ENCODE data around the gene KLHL8.
"Not testable (repeated sequence)": the region's sequence is repeated elsewhere in the genome, so short reads cannot be mapped to it uniquely, and the experiment has no call there.

The KLHL8 gene

GRCh38 chr4:87171944-87172343, 48.5 kb downstream of the KLHL8 start:
- DNase-seq, result no peak

GRCh38 chr4:87166296-87166854, 54.0 kb downstream of the KLHL8 start:
- DNase-seq, result no peak

- no peak for DNase-seq
Observed at GRCh38 chr4:87165892-87166291, 54.5 kb downstream of the KLHL8 start.

- no peak for DNase-seq
Observed at GRCh38 chr4:87153078-87153870, 67.1 kb downstream of the KLHL8 start.

GRCh38 chr4:87152310-87153041, 67.9 kb downstream of the KLHL8 start:
- no peak for DNase-seq

DNA sequence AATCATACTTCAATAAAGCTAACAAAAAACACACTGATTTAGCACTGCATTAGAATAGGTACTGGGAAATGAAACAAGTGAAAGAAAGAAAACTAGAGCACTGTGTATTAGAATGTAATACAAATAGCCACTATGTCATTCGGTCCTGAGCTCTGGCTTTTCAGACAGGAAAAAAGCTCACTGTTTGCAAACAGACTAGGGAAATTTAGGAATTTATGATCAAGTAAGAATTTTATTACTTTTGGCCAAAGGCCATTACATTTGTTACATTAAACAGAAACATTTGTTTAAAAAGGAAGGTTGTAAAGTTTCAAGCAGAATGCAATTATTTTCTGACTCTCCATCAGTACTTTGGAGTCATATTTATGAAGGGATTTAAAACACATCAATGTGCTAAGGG, 68.7 kb downstream of the KLHL8 start:
- no peak for DNase-seq

- no peak for DNase-seq
Observed at GRCh38 chr4:87150498-87151261, 69.7 kb downstream of the KLHL8 start.

DNA sequence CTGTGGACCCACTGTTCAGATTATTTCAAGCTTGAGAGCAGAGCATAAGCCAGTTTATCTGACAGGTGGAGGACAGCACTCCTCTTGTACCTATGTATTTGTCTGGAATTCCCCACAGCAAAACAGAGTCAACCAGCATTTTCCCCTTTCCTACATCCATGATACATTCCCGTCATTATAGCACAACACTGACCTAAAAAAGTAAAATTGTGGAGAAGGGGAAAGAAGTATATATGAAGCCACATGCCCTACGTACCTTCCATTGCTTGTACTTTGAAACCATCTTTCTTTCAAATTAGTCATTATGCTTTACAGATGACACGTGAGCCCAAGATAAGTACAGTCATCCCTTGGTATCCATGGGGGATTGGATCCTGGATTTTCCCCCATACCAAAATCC, 73.3 kb downstream of the KLHL8 start:
- DNase-seq, result no peak

- DNase-seq, result not testable (repeated sequence)
Observed at GRCh38 chr4:87145934-87146333, 74.5 kb downstream of the KLHL8 start.

DNA sequence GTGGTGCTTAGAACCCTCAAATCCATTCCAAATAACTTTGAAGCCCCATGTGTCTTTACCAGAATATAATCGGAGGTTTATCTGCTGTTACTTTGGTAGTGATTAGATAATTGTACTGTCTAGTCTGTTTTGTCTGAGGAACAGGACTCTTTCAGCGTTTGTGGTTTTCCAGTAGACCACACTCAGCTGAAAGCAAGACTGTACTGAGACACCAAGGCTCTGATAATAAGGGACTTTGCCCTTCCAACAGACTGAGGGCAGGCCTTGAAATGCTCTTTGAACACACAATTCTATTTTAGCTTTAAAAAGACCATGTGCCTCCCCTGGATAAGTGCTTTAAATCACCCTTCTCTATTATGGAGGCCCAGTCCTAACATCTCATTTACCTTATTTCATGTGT, 76.1 kb downstream of the KLHL8 start:
- DNase-seq, result no peak

DNA sequence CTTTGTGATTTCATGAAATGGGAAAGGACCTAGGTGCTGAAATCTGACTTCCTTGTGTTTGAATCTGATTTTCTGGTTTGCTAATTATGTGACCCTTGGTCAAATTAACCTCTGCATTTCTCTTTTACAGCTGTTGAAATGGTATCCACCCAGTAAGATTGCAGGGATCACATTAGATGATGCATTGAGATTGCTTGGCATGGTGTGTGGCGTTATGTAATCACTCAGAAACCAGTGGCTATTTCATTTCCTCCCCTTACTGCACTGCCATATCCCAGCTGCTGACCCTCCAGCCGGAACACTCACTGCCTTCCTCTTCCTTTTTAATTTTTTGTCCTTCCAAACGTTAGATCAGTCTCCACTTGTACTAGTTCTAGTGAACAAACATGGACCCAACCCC, 79.0 kb downstream of the KLHL8 start:
- no peak for DNase-seq

DNA sequence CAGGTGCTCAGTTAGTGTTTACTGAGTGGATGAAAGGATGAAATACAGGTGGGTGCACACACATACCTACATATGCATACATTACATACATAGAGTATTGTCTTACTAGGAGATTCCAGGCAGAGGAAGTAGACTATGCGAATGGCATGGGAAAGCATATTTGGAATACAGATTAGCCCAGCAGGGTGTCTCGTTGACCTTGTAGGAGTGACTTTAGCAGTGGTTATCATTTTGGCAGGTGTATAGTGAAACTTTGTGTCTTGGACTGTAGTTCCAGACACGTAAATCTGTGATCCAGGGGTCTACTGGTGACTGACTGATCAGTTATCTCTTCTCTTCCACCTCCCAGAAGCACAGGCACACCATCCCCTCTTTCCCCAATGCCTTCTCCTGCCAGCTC, 86.3 kb downstream of the KLHL8 start:
- DNase-seq, result no peak

GRCh38 chr4:87133183-87133582, 87.2 kb downstream of the KLHL8 start:
- no peak for DNase-seq

- no peak for DNase-seq
Observed at GRCh38 chr4:87132035-87132434, 88.4 kb downstream of the KLHL8 start.

DNA sequence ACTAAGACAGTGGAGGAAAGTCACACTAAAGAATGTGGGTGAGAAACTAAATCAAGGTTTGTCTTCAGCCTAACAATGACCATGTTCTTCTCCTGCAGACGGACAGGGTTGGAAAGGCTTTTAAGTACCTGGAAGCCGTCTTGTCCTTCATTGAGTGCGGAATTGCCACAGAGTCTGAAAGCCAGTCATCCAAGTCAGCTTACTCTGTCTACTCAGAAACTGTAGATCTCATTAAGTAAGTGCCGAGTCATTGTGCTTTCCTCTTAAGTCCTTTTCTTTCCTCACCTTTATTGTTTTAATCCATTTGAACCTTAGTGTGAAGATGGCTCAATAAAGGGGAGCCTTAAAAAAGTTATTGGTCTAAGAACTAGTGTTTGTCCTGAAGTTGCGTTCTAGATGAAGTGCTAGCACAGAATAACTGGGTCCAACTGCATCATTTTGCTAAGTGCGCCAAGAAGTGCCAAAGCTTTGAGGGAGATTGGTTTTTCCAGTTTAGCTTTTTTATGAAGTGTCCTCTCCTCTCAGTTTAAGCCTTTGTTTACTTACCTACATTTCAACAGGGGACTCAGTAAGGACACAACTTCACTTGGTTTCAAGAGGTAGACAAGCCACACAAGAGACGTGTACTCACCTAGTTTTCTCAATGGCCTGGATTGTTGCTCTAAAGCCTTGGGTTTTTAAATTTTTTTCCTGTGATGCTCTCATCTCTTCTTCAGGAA, 89.3 kb downstream of the KLHL8 start:
- no peak for DNase-seq

- DNase-seq, result no peak
Observed at GRCh38 chr4:87129681-87130080, 90.7 kb downstream of the KLHL8 start.

DNA sequence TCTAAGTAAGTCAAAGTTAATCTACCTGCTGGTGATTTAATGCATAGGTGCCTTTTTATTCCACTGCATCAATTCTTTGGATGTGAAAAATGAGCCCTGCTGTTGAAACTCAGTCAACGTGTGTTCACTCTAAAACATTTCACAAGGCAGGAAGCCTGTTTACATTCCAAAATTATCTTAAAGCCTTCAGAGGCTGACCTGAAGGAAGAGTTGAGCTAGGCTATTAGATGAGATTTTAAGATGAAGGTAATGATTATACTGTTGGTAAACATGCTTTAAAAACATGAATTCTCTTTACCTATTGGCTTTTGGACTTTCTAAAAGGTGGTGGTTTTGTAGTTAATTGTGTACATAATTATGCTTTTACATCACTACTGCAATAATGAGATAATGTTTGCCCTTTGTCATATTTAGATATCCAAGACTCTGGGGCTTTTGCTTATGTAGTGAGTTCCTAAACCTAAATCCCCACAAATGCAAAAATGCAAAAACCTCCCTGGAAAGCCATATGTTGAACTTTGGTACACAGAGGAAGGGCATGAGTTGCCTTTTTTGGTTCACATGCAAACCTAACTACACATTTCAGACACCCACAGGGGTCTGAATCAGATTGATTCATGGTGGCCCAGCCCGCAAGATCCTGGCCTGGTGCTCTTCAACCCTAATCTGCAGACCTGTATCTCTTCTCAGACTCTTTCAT, 92.3 kb downstream of the KLHL8 start:
- DNase-seq, result no peak

GRCh38 chr4:87126056-87126455, 94.4 kb downstream of the KLHL8 start:
- no peak for DNase-seq

DNA sequence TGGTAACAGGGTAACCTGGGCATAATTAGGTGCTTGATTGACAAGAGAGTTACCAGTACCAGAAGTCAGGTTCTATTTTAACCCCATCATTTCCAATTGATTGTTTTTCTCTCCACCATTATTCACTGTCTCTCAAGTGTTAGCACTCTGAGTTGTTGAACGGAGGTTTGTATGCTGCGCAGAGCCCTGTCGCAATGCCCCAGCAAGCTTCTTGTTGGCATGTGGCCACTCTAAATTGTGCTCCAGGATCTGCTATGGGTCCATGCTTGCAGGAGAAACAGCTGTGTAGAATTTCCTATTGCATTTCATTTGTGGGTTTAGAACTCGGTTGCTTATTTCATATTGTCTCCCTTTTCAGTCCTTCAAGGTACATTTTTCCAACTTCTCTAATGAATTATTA, 98.2 kb downstream of the KLHL8 start:
- DNase-seq, result no peak

DNA sequence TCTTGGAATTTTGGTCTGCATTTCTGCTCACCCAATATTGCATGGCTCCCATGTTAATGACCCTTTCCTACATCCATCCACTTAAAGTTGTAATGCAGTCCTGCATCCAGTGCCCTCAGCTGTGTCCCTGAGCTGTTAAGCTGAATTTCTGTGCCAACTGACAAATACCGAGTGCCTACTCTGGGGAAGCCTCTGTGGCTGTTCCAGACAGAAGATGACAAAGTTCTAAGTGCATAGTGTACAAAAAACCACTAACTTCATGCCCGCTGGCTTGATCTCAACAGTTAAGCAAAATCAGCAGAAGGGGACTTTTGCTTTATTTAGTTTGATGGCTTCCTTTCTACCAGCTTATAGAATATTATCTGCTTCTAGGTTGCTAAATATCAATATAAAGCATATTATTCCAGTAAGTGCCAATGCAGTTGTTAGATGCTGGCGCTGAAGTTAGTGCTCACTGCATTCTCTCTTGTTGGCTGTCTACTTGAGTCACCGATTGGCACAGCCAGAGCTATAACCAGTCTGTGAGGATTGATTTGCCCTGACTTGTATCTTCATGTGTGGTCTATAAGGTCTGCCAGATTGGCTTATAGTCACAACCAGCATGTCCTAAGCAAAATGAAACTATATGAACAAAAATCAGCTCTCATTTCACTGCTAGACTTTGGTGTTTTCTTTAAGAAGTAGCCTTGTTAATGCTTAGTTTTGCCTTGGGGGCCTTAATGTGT, 98.9 kb downstream of the KLHL8 start:
- no peak for DNase-seq

DNA sequence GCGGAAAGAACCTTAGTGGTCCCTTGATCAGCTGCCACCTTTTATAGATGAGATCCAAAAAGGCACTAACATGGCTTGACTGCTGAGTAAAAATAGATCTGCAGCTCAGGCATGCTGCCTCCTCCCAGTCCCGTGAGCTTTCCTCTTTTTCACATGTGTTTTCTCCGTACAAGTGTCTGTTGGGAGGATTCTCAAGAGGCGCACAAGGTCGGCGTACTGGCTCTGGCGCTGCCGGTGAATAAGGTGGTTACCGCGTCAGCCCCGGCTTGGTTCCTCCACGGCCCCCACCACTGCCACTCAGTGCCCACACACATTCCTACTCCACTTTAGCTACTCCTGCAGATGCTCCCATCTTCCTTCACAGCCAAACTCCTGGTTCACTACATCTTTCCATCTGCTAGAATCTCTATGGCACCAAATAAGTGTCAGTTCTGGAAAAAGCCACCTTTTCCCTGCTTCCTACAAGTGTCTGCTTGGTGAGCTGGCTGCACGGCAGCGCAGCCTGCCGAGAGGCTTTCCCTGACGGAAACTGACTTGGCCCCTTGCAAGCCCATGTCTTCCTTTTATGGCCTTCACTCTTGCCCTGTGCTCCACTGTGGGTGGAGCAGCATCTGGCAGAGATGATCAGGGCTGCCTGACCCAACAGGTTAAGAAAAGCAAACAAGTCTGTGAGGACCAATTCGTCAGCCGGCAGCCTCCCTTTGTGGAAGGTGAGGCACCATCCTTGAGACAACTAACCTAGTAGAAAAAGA, 99.8 kb downstream of the KLHL8 start:
- DNase-seq, result no peak
